Activated naive CD8-positive, alpha-beta T cell treated with anti-CD3 and anti-CD28 coated beads for 36 hours (primary cell): ENCODE data around the gene FOXS1. TPM values are rescaled to one million over a fixed set of nuclear protein-coding genes. Genes with fewer than 3 reads are reported as not detected.
A peak's percentile ranks its signal among the peaks of the same experiment; 100 is the strongest.
"Not testable (repeated sequence)": the region's sequence is repeated elsewhere in the genome, so short reads cannot be mapped to it uniquely, and the experiment has no call there.

Experiments used
- DNase-seq: peaks from one replicate; pipeline ENCODE4 v3.0.0; 2021
- H3K27ac Mint-ChIP-seq: one replicate; pipeline ENCODE4 v1.8.0; 2022; ENCODE audit warnings: mild to moderate bottlenecking, moderate library complexity, mixed read lengths
- H3K27me3 Mint-ChIP-seq: one replicate; pipeline ENCODE4 v1.8.0; 2022; ENCODE audit warnings: mild to moderate bottlenecking, mixed read lengths
- H3K36me3 Mint-ChIP-seq: one replicate; pipeline ENCODE4 v1.8.0; 2021; ENCODE audit warnings: mild to moderate bottlenecking, mixed read lengths
- H3K4me1 Mint-ChIP-seq: one replicate; pipeline ENCODE4 v1.8.0; 2021; ENCODE audit warnings: mixed read lengths
- H3K4me3 Mint-ChIP-seq: one replicate; pipeline ENCODE4 v1.8.0; 2022; ENCODE audit warnings: mild to moderate bottlenecking, moderate library complexity, mixed read lengths
- H3K9me3 Mint-ChIP-seq: one replicate; pipeline ENCODE4 v1.8.0; 2022; ENCODE audit warnings: mixed read lengths
- total RNA-seq, 2 experiments: library from RNA; stranded (reverse); gene quantifications; one replicate each; pipeline ENCODE4 v1.2.3, GENCODE V29; 2021

The FOXS1 gene
- total RNA-seq, 2 experiments from 2014 or later: not detected

DNA sequence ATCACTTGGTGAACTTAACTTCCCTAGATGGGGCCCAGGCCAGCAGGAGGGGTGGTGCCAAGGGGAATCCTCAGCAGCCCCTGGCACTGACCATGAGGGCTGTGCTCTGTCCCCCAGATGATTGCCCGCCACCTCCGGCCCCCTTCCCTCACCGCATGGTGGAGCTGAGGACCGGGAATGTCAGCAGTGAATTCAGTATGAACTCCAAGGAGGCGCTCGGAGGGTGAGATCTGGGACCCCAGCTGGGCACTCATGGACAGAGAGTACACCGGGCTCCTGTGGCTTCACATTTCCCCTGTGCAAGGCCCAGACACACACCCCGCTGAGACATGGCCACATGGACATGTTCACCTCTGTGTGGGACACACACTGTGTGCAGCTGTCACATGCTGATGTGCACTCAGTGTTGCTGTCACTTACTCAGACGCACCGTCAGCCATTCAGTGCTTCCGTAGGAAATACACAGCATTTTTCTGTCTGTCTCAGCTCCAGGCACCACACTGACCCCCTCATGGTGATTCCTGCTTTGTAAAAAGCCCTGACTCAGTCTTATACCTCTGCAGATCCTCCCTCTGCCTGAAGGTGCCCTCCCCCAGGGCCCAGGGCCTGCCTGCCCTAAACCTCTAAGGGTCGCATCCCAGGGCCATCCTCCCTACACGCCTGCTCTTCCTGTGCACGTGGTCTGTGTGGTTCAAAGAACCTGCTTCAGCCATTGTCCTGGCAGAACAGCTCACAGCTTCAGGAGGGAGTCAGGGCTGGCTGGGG lies 21.9 kb downstream of the FOXS1 start:
- Mint-ChIP-seq H3K36me3 (no peaks in the 10 kb centered on the region), H3K27ac (no peak overlapping the region)

DNA sequence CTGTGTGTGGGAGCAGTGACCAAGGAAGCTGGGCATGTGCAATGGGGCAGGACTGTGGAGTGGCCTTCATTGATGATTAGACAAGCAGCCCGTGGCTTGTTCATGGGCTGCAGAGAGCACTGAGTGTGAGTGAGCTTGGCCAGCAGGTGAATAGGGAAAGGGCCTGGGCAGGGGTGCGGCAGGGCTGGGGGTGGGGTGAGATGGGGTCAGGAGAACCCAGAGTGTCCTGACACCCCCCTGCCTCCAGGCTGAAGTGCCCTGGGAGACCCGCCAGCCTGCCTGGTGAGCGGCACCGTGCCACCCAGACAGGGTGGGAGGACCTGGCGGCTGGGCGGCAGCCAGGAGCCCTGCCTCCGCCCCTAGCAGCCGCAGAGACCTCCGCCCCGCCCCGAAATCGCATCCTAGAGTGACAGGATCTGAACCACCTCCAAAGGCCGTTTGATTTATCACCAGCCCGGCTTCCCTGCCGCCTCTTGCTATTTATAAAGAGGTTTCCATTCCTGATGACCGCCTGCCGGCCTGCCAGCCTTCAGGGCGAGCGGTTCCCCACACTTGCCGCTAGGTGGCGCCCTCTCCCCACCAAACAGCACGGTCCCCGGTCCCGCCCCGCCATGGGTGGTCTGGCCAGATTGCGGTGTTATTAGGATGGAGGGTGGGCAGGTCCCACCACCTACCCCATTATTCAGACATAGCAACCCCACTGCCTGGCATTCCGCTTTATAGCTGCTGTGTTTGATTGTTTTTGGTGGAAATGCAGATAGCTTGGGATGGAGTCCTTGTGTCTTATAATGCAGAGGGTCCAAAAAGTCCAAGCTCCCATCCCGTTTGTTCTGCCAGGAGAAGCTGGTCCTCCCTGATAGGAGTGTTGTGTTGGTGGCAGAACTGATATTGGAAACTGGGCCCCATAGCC lies 22.7 kb downstream of the FOXS1 start:
- Mint-ChIP-seq H3K36me3 (no peaks in the 10 kb centered on the region), H3K9me3 (no peaks in the 10 kb centered on the region), H3K27ac (no peak overlapping the region), H3K4me1 (peaks cover 3% of the 10 kb centered on the region), H3K4me3 (no peak overlapping the region), H3K27me3 (no peaks in the 10 kb centered on the region)
- DNase-seq: peak; percentile 75

More for the DNA sequence above, 21.9 kb downstream of the FOXS1 start:
- Mint-ChIP-seq H3K4me3 (no peak overlapping the region), H3K27me3 (no peaks in the 10 kb centered on the region), H3K4me1 (peaks cover 3% of the 10 kb centered on the region), H3K9me3 (no peaks in the 10 kb centered on the region)
- DNase-seq: no peak

DNA sequence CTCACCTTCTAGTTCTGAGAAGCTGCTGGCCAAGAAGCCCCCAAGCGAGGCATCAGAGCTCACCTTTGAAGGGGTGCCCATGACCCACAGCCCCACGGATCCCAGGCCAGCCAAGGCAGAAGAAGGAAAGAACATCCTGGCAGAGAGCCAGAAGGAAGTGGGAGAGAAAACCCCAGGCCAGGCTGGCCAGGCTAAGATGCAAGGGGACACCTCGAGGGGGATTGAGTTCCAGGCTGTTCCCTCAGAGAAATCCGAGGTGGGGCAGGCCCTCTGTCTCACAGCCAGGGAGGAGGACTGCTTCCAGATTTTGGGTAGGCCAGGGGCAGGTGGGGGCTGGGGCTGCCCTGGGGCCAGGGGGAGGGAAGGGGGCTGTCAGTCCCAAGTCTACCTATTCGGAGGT lies 24.0 kb downstream of the FOXS1 start:
- Mint-ChIP-seq H3K27ac (no peak overlapping the region), H3K27me3 (no peaks in the 10 kb centered on the region), H3K4me3 (no peak overlapping the region), H3K9me3 (no peaks in the 10 kb centered on the region), H3K4me1 (peaks cover 3% of the 10 kb centered on the region), H3K36me3 (no peaks in the 10 kb centered on the region)
- no peak for DNase-seq

DNA sequence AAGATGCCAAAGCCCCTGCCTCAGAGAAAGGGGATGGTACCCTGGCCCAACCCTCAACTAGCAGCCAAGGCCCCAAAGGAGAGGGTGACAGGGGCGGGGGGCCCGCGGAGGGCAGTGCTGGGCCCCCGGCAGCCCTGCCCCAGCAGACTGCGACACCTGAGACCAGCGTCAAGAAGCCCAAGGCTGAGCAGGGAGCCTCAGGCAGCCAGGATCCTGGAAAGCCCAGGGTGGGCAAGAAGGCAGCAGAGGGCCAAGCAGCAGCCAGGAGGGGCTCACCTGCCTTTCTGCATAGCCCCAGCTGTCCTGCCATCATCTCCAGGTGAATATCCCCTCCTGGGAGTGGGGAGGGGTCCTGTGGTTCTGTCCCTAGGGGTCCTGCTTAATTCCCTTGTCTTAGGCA lies 25.2 kb downstream of the FOXS1 start:
- H3K9me3 Mint-ChIP-seq: no peaks in the 10 kb centered on the region
- no peak overlapping the region for H3K4me3 Mint-ChIP-seq
- peaks cover 3% of the 10 kb centered on the region for H3K4me1 Mint-ChIP-seq
- H3K36me3 Mint-ChIP-seq: no peaks in the 10 kb centered on the region
- H3K27ac Mint-ChIP-seq: no peak overlapping the region
- DNase-seq: no peak
- H3K27me3 Mint-ChIP-seq: no peaks in the 10 kb centered on the region

DNA sequence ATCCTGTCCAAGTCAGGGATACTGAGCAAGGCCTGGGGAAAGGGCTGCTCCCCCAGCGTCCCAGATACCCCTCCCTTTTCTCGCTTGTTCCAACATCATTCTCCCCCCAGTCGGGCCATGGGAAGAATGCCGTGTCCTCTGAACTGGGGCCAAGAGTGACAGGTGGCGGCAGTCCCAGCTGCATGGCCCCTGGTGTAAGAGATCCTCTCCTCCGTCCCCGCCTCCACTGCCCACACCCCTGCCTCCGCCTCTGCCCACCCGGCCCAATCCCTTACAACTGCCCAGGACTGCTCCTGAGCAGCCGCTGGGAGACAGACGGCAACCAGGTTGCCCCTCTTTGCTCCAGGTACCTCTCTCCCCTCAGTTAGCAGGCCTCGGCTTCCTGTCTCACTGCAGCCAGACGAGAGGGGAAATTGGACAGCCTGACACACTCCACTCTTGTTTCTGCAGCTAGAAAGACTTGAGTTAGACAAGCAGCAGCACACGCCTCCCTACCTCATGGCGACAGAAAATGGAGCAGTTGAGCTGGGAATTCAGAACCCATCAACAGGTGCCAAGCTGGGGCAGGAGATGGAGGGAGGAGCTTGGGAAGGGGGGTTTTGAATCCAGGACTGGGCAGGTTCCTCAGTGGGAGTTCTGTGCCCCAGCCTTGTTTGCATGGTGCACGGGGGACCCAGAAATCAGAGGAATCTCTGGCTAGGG lies 26.2 kb downstream of the FOXS1 start, which contains the start of gene MYLK2:
TSS of gene MYLK2 (plus strand) at position 274 of the 702 bp plus-strand sequence. CDS start at position 499, 225 bp downstream.
- no peaks in the 10 kb centered on the region for H3K27me3 Mint-ChIP-seq
- DNase-seq: no peak
- peaks cover 3% of the 10 kb centered on the region for H3K4me1 Mint-ChIP-seq
- H3K27ac Mint-ChIP-seq: no peak within 1 kb of the TSS
- no peak within 1 kb of the TSS for H3K4me3 Mint-ChIP-seq
- no peaks in the 10 kb centered on the region for H3K36me3 Mint-ChIP-seq
- H3K9me3 Mint-ChIP-seq: no peaks in the 10 kb centered on the region

DNA sequence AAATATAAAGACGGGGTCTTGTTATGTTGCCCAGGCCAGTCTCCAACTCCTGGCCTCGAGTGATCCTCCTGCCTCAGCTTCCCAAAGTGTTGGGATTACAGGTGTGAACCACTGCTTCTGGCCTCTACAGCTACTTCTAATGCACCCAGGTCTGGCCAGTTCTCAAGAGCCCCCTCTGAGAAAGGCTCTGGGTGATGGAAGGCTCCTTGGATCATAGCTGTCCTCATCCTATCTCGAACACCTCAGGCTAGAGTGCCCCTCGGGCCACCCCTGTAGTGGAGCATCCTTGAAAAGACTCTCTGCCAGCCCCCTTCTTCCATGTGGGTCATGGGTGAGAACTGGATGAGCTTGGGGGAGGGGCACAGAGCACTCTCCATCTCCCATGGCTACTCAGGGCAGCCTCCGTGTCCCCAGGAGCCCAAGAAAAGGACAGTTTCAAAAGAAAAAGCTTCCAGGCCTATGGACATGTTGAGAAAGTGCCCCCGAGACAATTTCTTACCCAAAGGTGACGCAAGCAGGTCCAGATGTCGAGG lies 27.0 kb downstream of the FOXS1 start:
- peaks cover 3% of the 10 kb centered on the region for H3K4me1 Mint-ChIP-seq
- no peak overlapping the region for H3K4me3 Mint-ChIP-seq
- no peaks in the 10 kb centered on the region for H3K36me3 Mint-ChIP-seq
- no peak overlapping the region for H3K27ac Mint-ChIP-seq
- no peak for DNase-seq
- H3K27me3 Mint-ChIP-seq: no peaks in the 10 kb centered on the region
- H3K9me3 Mint-ChIP-seq: no peaks in the 10 kb centered on the region

DNA sequence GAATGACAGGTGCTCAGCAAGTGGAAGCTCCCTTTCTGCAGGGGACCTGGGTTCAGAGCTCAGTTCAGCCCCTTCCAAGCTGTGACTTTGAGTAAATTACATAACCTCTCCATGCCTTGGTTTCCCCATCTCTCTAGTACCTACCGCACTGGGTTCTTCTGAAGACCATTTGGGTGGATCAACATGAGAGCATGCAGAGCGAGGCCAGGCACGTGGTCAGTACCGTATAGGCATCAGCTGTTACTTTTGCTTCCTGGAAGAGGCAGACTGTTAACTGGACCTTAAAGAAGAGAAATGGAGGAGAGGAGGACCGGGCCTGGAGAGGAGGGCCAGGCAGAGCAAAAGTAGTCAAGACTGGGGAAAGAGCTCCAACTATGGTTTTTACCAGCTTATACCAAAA lies 27.9 kb downstream of the FOXS1 start:
- no peak for DNase-seq
- Mint-ChIP-seq H3K4me3 (no peak overlapping the region), H3K9me3 (no peaks in the 10 kb centered on the region), H3K27ac (no peak overlapping the region), H3K36me3 (no peaks in the 10 kb centered on the region), H3K27me3 (no peaks in the 10 kb centered on the region), H3K4me1 (peaks cover 2% of the 10 kb centered on the region)

DNA sequence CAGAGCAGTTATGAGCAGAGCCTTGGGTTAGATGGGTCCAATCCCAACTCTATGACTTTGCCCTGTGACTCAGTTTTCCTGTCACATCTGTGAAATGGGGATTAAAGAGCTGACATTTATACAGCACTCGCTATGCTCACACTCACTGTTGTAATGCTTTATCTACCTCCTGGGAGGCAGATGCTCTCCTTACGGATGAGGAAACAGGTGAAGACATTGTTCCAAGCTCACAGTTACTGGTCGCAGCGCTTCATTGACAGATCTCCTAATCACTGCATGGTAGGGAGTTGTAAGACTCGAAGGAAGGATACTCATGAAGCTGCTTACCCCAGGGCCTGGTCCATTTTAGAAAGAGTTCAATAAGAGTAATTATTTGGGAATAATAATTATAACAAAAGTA lies 29.2 kb downstream of the FOXS1 start:
- H3K4me1 Mint-ChIP-seq: no peaks in the 10 kb centered on the region
- no peak overlapping the region for H3K4me3 Mint-ChIP-seq
- no peak for DNase-seq
- no peaks in the 10 kb centered on the region for H3K27me3 Mint-ChIP-seq
- no peak overlapping the region for H3K27ac Mint-ChIP-seq
- H3K9me3 Mint-ChIP-seq: no peaks in the 10 kb centered on the region
- no peaks in the 10 kb centered on the region for H3K36me3 Mint-ChIP-seq

DNA sequence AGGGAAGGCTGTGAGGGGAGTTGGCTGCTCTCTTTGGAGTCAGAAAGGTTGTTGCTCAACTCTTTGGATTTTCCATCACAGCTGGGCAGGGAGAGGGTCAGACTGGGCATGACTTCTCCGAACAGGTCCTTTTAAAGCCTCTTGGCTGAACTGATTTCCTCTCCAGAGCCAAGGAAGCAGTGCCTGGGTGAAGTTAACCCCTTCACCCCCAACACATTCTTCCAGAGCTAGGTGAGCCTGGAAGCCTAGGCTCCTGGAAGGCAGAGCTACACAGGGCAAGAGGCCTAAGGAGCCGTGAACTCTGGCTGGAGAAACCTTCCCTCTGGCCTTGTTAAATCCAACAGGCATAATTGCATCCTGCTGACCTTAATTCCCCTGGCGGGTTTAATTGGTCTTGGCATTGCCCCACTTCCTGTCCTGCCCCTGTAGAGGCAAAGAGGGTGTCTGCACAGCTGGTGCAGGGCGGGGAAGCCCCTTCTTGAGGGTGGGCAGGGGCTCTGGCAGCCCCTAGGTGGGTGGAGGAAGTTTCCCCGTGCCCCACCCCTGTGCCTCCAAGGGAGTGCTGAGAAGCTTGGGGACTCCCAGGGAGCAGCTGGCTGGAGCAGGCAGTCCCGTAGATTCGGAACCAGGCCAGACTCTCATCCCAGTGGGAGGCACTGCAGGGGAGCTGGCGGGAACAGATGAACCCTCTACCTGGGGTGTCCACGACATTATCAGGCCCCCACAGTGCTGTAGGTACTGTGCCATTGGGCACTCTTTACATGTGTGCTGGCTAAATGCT lies 29.8 kb downstream of the FOXS1 start:
- Mint-ChIP-seq H3K9me3 (no peaks in the 10 kb centered on the region), H3K36me3 (no peaks in the 10 kb centered on the region), H3K27me3 (no peaks in the 10 kb centered on the region), H3K27ac (no peak overlapping the region), H3K4me1 (no peaks in the 10 kb centered on the region), H3K4me3 (no peak overlapping the region)
- no peak for DNase-seq

DNA sequence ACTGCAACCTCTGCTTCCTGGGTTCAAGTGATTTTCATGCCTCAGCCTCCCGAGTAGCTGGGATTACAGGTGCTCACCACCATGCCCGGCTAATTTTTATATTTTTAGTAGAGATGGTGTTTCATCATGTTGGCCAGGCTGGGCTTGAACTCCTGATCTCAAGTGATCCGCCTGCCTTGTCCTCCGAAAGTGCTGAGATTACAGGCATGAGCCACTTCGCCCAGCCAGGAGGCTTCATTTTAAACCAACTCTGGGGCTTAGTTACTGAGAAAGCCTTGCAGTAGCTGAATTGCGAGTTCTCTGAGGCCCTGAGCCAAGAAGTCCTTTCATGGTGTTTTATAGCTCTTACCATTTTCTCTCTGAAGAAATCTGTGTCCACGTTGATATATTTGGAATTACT lies 31.3 kb downstream of the FOXS1 start:
- H3K4me1 Mint-ChIP-seq, H3K27ac Mint-ChIP-seq, DNase-seq, H3K36me3 Mint-ChIP-seq, H3K27me3 Mint-ChIP-seq, H3K9me3 Mint-ChIP-seq, H3K4me3 Mint-ChIP-seq: not testable (repeated sequence)

DNA sequence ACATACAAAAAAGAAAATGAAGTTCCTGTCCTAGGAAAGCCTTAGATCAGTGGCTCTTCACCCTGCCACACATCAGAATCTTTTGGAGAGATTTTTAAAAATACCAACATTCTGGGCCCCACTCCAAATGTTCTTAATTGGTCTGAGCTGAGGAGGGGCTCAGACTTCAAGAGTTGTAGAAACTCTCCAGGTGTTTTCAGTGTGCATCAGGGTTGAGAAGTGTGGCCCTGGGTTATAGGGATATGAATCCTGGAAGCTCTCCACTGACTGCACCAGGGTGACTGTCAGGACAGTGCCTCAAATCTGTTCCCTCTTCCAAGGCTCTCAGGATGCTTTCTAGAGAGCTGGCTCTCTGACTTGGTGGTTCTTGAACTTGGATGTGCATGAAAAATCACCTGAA lies 31.8 kb downstream of the FOXS1 start:
- Mint-ChIP-seq H3K4me1 (no peaks in the 10 kb centered on the region), H3K9me3 (no peaks in the 10 kb centered on the region), H3K36me3 (no peaks in the 10 kb centered on the region), H3K4me3 (no peak overlapping the region), H3K27me3 (no peaks in the 10 kb centered on the region), H3K27ac (no peak overlapping the region)
- DNase-seq: no peak

DNA sequence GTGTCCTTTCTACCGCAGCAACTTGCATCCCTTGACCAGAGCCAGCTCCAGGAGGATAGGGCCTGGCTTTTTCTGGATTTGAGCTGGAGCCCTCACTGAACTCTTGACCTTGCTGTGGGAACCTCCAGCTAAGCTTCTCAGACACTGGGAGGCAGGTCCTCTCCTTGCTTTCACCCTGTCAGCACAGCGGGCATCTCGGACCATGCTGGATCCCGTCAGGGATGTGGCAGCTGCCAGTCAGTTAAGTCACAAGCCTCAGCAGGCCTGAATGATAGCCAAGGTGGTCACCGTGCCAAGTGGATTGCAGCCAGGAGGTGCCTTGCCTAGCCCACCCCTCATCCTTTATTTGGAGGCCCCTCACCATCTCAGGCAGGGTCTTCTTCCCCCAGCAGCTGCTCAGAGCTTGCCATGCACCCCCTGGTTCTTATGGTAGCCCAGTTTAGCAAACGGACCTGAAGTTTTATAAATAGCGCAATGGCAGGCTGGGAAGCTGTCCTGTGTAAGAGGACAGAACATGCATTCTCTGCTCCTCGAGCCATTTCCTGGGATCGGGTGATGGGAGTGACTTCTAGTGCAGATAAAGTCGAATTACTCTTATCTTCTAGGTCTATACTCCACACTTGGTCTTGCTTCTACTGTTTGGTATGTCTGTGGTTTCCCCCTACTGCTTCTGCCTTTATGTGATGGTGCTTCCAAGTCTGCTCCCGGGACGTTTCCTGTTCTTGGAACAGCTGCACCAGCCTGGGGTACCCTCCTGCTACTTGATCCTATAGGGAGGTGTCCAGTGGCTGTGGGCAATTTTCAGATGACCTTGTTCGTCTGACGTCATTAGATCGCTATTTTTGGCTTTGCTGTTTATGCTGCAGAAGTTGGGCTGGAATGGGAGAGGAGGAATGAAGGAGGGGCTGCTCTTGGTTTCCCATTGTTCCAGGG lies 33.3 kb downstream of the FOXS1 start:
- Mint-ChIP-seq H3K27me3 (no peaks in the 10 kb centered on the region), H3K4me3 (no peak overlapping the region), H3K4me1 (no peaks in the 10 kb centered on the region), H3K36me3 (no peaks in the 10 kb centered on the region), H3K27ac (no peak overlapping the region), H3K9me3 (no peaks in the 10 kb centered on the region)
- no peak for DNase-seq

DNA sequence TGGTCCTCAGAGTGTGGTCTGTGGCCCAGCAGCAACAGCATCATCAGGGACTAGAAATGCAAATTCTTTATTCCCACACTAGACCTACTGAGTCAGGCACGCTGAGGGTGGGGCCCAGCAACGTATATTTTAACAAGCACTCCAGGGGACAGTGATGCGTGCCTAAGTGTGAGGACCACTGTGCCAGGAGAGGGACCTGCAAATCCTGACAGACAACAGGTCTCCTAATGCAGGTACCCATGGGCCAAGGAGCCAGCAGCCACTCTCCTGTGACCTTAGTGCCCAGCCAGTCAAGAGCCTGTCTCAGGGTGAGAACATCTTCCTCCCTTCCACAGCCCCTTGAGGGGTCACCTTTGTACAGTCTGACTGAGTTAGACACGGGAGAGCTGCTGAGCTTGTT lies 34.2 kb downstream of the FOXS1 start:
- no peak for DNase-seq
- Mint-ChIP-seq H3K9me3 (no peaks in the 10 kb centered on the region), H3K4me3 (no peak overlapping the region), H3K36me3 (peaks cover 4% of the 10 kb centered on the region), H3K27ac (no peak overlapping the region), H3K4me1 (no peaks in the 10 kb centered on the region), H3K27me3 (no peaks in the 10 kb centered on the region)
